Tongue (tissue), 2 donors: ENCODE data around the gene RPS5. TPM values are rescaled to one million over a fixed set of nuclear protein-coding genes. Genes with fewer than 3 reads are reported as not detected.
"Not testable (repeated sequence)": the region's sequence is repeated elsewhere in the genome, so short reads cannot be mapped to it uniquely, and the experiment has no call there.

ENCODE experiments used
- DNase-seq: peaks from one replicate; pipeline ENCODE4 v3.0.0-alpha.2; 2015
- total RNA-seq: library from RNA; depleted of rRNA; stranded (reverse); fragments of >200 nt; gene quantifications from one replicate; pipeline ENCODE4 v1.2.3, GENCODE V29; 2014

RPS5 gene
- total RNA-seq, 1 donor from 2014 or later, result 1,593 TPM

DNA sequence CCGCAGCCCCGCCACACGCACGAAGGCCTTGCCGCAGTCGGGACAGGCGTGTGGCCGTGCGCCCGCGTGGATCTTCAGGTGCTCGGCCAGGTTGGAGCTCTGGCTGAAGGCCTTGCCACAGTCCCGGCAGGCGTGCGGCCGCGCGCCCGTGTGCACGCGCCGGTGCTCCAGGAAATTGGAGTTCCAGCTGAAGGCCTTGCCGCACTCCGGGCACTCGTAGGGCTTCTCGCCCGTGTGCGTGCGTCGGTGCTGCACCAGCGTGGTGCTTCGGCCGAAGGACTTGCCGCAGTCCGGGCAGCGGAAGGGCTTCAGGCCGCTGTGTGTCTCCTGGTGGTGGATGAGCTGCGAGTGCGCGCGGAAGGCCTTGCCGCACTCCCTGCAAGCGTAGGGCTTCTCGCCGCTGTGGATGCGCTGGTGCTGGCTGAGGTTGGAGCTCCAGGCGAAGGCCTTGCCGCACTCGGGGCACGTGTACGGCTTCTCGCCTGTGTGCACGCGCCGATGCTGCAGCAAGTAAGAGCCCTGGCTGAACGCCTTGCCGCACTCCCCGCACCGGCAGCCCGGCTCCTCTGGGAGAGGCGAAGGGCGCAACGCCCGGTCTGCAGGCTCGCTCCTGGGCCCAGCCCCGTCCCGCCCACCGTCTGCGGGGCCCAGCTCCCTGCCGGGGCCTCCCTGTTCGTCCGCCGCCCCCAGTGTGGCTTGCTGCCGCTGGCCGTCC lies 30.1 kb upstream of the RPS5 start:
- DNase-seq, result peak; percentile 46

DNA sequence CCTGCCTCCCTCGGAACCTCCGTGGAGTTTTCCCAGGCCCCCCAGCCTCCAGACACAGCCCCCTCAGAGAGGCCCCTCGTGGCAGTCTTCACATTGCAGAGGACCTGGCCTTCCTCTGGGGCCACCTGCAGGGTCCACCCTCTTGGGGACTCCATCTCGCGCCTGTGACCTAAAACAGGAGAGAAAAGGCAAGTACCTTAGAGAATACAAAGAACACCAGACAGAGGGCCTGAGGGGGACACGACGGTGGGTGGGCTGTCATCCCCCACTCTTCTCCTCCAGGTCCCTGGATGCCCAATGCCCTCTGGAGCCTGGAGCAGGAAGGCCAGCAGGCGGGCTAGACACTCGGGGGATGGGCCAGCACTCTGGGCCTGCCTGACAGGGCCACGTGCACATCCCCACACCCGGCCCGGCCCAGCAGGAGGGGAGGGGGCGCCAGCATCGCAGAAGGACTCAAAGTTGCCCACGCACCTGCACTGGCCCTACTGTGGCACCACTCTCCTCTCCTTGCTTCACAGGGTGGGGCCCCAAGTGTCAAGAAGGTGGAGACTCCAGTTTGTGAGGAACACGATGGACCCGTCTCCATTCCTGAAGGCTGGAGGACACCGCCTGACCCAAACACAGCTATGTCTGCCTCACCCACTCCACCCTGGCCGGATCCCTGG lies 29.5 kb upstream of the RPS5 start:
- no peak for DNase-seq

DNA sequence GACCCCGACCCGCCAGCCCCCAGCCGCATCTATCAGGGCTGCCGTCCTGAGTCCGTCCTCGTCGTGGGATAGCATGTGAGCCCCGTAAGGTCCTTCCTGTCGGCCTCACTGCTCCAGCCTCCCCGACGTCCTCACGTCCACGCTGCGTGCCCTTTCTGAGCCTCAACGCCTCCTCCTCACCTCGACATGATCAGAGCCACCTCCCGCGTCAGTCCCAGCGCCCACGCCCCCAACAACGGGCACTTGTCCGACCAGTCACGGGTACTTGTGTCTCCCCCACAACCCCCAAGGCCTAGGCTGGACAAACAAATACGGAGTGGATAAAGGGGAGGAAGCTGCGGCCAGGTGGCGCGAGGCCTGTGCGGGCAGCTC lies 25.2 kb upstream of the RPS5 start:
- no peak for DNase-seq

DNA sequence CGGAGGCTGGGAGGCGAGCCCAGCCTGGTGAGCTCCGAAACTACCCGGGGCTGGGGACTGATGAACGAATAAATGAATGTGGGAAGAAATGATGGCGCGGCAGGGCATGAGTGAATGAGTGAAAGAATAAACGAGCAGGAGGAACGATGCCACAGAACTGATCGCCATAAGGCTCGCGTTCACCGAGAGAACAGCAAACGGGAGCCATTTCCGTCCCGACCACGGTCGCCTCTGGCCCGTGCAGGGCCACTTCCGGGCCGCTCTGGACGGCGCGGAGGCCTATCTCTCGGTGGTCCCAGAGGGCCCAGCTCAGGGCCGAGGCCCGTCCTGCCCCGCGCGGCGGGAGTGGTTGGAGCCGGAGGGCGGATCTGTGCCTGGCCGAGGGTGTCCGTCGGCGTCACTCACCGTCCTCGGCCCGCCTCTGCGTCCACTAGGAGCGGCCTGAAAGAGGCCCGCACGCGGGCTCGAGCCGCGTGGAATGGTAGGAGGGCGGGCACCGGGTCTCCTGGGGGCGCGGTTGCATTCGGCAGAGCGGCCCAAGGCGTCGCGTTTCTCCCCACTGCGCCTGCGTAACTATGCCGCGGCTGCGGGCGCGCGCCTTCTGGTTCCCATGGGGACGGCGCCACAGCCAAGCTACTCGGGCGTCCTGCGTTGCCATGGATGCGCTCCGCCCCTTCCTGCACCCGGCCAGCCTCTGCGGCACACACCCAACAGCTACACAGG lies 24.6 kb upstream of the RPS5 start, which contains the start of gene ZNF497:
Gene ZNF497 (minus strand): TSS at position 480 of the 723 bp plus-strand sequence. CDS start 5,116 bp downstream, outside the sequence.
- peak; percentile 98 for DNase-seq

DNA sequence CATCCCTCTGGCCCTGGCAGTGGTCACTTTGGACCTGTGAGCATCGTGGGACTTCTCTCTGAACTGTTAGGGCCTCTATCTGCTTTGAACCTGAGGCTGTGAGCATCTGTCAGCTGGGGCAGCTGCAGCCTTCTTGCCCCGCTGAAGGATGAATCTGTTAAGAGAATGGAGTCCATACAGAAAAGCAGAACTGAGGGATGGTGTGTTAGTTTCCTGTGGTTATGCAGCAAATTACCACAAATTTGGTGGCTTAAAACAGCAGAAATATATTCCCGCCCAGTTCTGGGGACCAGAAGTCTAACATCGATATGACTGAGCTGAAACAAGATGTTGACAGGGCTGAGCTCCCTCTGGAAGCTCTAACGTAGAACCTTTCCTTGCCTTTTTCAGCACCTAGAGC lies 22.9 kb upstream of the RPS5 start:
- no peak for DNase-seq

DNA sequence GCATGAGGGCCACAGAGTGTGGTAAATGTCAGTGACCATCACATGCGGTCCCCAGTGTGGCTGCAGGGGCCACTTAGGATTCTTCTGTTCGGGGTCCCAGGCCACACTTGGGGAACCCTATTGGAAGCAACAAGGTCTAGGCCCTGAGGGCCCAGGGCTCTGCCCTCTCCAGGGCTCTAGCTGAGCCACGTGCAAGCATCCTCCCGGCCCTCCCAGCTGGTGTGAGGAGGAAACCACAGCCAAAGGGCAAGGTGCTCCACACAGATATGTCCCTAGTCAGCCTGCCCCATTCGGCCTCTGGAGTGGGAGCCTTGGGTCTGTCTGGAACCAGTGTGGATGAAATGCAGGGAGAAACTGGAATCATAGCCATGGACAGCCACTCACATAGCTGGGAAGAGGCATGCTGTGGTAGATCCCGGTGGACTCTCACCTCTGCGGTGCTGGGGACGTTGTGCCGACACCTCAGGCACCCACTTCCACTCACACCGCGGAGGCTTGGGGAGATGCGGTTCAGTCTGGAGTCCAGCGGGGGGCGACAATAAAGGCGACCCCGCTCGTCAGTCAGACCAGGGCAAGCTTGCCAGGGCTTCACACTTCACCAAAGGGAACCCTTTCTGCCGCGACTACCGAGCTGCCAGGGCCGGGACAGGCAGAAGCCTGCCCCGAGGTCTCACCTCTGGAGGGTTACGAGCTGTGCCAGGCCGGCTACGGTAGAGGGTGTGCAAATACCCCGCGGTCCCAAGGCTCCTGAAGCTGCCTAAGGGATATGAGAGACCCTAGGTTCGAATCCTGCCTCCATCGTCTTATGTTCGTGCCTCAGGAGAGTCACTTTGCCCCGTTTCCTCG lies 20.3 kb upstream of the RPS5 start:
- no peak for DNase-seq

DNA sequence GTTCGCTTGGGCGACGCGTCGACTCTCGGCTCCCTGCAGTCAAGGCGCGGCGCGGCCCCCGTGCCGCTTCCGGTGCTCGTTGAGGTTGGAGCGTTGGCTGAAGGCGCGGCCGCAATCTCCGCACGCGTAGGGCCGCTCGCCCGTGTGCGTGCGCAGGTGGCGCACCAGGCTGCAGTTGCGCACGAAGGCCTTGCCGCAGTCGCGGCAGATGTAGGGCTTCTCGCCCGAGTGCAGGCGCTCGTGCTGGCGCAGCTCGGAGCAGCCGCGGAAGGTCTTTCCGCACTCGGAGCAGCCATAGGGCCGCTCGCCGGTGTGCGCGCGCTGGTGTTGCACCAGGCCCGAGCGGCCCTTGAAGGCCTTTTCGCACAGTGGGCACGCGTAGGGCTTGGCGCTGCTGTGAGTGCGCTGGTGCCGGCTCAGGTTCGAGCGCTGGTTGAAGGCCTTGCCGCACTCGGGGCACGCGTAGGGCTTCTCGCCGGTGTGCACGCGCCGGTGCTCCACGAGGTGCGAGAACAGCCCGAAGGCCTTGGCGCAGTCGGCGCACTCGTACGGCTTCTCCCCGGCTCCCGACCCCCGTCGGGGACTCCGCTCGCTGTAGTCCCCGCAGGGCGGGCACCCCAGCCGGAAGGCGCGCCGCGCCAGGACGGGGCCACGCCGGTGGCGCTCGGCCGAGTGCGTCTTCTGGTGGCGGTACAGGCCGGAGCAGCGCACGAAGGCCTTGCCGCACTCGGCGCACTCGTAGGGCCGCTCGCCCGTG lies 19.2 kb upstream of the RPS5 start:
- DNase-seq, result no peak

DNA sequence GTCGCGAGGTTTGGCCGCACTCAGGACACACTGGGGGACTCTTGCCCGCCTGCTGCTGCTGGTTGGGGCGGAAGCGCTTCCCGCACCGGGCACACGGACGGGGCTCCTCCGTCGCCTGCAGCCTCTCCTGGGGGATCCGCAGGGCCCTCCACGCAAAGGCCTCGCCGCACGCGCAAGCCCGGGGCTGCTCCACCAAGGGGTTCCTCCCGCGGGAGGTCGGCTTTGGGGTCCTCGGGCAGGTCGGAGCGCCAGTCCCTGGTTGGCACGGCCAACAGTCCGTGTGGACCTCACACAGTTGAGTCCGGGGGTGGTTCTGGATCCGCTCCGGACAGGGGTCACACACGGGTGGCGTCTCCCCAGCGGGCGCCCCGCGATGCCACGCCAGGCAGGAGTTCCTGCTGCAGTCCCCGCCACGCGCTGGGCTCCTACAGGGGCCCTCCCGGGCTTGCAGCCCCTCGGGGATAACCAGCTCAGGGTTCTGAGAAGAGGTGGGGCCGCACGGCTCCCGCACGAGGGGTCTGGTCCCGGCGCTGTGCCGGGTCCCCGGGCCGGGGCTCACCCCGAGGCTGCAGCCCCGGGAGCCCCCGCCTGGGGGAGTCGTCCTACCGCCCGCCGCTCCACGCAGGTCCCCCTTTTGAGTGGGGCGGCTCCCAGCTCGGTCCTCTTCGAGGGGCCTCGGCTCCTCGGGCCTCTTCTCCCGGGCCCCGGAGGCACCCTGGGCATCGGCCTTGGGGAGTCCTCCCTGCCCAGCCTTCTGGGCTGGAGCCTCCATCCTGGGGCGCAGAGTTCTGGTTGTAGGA lies 18.3 kb upstream of the RPS5 start:
- no peak for DNase-seq

DNA sequence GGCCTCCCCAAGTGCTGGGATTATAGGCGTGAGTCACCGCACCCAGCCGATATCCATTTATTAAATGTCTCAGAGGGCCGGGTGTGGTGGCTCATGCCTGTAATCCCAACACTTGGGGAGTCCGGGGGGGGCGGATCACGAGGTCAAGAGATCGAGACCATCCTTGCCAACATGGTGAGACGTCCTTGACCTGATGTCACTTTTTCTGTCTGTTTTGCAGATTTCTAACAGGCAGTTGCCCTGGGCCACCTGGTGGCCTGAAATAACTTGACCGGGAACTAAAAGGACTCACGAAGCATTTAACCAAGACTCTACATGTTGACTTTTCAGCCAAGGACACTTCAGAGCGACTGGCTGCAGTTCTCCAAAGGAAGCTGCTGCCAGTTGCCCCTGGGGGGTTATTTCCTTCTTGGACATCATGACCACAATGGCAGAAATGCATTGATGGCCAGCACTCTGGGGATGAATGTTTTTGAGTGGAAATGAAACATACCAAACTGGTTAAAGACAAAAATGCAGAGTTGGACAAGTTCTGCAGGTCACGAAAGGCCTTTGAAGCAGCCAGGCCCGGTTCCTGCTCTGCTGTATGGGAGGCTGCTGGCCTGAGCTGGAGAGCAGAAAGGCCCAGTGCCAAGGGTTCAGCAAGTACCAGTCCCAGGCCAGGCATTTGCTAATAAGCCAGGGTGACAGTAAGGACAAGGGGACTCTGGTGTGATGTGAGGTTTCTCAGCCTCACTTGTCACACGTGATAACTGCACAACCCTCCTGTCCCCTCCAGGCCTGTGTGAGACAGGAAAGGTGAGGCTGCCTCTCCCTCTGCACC lies 14.5 kb upstream of the RPS5 start:
- no peak for DNase-seq

DNA sequence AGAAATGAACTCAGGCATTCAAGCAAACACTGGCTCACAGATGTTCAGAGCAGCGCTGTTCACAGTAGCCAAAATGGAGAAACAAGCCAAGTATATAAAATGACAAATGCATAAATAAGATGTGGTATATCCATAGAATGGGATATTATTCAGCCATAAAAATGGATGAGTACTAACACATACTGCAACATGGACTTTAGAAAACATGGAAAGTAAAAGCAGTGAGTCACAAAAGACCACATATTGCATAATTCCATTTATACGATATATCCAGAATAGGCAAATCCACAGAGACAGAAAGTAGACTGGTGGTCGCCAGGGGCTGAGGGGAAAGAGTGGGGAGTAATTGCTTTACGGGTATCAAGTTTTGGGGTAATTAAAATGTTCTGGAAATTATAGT lies 12.9 kb upstream of the RPS5 start:
- no peak for DNase-seq

DNA sequence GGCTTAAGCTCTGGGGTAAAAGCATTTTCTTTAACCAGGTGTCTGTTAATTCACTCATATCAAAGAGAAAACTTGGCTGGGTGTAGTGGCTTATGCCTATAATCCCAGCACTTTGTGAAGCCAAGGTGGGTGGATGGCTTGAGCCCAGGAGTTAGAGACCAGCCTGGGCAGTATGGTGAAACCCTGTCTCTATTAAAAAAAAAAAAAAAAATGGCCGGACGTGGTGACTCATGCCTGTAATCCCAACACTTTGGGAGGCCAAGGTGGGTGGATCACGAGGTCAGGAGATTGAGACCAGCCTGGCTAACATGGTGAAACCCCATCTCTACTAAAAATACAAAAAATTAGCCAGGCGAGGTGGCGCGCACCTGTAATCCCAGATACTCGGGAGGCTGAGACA lies 10.3 kb upstream of the RPS5 start:
- not testable (repeated sequence) for DNase-seq

DNA sequence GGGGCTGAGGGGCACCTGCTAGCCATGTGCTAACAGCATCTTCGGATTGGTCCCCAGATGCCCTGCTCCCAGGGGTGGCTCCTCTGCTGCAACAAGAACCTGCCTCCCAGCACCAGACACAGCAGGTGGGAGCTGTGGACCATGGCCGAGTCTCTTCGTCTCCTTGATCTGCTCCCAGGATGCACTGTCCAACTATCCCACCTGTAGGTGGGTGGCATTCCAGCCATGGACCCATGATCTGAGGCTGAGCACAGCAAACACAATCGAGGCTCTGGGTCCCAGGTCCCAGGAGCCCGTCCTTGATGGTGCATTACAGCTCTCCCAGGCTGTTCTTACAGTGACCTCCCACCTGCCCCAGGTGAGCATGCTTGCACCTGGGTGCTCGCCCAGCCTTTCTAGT lies 7.8 kb upstream of the RPS5 start:
- DNase-seq, result no peak

DNA sequence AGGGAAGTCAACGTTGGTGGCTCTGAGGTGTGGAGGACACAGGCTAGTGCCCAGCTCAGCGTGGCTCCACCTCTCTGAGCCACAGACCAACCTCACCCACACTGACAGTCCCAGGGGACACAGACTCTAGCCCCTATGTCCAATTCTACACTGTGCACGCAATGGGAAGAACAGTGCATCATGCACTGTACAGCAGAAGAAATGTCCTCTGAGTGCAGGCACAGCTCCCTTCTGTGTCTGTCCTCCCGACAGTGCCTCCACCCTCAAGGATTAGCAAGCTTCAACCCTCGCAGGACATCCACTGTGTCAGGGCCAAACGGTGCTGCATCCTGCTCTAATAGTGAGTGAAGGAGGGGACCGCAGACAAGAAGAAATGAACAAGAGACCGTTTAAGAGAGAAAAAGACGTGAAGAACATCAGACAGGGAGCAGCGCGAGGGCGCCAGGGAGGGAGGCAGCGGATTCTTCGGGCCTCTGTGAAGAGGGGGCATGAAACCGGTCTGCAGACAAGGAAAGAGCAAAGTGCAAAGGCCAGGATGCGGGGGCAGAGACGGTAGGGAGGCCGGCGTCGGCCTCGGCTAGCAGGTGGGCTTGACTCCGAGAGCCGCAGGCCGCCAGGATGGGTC lies 6.9 kb upstream of the RPS5 start:
- no peak for DNase-seq

DNA sequence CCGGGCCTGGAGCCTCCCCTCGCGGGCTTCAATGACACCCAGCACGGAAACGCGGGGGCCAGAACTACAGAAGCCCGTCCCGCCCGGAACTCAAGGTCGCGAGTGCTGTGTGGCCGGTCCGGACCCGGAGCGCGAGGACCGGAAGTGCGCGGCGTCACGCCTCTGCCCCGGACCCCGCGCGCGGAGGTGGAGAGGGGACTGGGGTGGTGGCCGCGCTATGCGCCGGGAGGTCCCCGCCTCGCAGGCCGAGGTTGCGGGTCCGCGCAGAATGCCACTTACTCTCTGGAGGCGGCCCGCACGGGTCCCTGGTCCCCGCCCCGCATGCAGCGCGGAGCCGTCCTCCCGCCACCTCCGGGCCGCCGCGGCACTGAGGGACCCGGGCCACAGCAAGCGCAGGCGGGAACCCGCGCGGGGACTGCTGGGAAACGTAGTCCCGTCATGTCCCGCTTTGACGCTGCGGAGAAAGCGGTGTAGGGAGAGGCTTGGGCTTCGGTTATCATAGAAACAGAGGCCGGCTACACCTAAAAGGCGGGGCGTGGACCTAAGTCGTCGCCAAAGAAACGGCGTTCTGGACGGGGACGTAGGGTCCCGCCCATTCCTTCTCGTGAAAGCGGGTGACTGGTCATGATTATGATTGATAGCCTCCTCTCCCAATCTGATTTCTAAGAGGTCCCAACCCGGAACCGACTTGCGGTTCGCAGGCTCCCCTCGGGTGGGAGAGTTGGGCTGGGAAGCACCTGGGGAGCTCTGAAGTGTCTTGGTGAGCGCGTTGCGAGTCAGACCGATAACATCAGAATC lies 6.2 kb upstream of the RPS5 start, which contains the start of gene ZNF837:
Gene ZNF837 (minus strand): TSS at position 369 of the 798 bp plus-strand sequence. CDS start 11,698 bp downstream, outside the sequence.
- peak; percentile 100 for DNase-seq

DNA sequence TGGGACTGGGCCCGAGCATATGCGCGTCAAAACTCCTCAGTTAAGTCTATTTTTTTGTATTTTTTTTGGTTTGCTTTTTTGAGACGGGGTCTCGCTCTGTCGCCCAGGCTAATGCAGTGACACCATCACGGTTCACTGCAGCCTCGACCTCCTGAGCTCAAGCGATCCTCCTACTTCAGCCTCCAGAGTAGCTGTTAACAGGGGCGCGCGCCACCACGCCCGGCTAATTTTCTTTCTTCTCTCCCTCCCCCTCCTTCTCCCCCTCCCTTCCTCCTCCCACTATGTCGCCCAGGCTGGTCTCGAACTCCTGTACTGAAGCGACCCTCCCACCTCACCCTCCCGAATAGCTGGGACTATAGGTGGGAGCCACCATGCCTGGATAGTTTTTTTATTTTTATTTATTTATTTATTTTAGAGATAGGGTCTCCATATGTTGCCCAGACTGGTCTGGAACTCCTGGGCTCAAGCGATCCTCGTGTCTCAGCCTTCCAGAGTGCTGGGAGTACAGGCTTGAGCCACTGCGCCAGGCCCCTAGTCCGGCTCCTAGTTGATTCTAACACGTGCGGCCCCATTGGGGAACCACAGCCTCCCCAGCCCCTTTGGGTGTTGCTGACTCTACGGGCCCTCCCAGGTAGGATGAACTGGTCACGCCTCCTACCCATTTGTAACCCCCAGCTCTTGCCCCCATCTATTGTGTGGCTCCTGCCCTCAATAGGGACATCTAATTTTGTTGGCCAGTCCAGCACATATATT lies 5.4 kb upstream of the RPS5 start:
- no peak for DNase-seq

DNA sequence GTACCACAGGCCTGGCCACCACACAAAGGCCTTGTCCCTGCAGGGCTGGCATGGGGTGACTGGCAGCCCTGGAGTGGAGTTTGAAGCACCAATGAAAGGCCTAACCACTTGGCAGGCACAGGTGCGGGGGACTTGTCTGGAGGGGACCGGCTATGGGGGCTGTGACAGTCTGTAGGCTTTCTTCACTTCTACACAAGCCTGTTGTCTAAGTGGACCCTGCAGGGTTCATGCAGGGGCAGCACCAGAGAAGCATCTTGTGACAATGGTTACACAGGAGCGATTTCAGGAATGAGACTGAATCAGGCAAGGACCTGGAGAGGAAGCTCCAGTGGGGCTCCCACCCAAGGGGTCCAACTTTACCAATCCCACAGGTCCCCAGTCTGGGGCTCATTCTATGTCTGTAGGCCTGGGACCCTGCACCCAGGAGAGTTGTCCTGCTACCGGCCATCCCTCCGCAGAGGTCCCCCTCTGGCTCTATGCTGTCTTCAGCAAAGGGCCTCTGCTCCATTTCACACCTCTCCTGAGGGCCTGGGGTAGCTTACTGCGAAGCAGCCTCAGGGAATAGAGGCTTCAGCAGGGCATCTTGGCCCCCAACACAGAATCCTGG lies 4.0 kb upstream of the RPS5 start:
- DNase-seq, result no peak

DNA sequence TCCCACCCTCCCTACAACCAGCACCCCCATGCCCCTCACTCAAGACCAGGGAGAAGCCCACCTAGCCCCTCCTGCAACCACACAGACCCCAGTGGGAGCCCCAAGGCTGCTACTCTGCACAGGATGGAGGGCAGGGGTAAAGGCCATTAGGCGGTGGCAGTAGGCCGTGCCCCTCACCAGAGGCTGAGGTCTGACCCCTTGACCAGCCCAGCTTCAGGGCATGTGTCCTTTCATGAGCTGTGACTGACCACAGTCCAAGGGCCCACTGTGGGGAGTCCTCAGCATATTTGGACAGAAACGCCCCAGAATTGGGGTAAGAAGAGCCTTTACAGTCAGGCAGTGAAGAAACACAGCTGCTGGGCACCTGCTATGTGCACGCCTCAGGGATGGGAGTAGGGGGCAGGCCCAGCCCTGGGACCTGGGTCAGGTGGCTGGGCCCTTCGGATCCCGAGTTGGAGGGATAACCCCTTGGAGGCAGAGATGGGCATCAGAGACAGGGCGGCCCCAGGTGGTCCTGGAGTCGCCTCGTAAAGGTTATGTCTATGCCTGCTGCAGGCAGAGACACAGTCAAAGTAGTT lies 1.7 kb upstream of the RPS5 start:
- DNase-seq, result no peak
